Adipocyte (in vitro differentiated cells): ENCODE results near the gene RALA.
"Not testable (repeated sequence)": the region's sequence is repeated elsewhere in the genome, so short reads cannot be mapped to it uniquely, and the experiment has no call there.

Experiments
- DNase-seq: peaks from one replicate; pipeline ENCODE4 v3.0.0-alpha.2; 2015; ENCODE audit warnings: low read depth
- H3K27me3 ChIP-seq: replicated peaks from 2 replicates; pipeline ENCODE4 v1.7.0; 2013; ENCODE audit warnings: mild to moderate bottlenecking, low read length, moderate library complexity; ENCODE audit not compliant: control insufficient read depth, insufficient read depth
- H3K36me3 ChIP-seq: 2 replicates; pipeline ENCODE4 v1.7.0; 2013; ENCODE audit warnings: low read length, mild to moderate bottlenecking, moderate library complexity; ENCODE audit not compliant: control insufficient read depth, insufficient read depth, severe bottlenecking
- H3K4me1 ChIP-seq: 2 replicates; pipeline ENCODE4 v1.7.0; 2013; ENCODE audit warnings: mild to moderate bottlenecking, low read length, moderate library complexity; ENCODE audit not compliant: control insufficient read depth, insufficient read depth
- H3K4me3 ChIP-seq: 2 replicates; pipeline ENCODE4 v1.7.0; 2013; ENCODE audit warnings: mild to moderate bottlenecking, low read length, moderate library complexity
- H3K9ac ChIP-seq: 2 replicates; pipeline ENCODE4 v1.7.0; 2013; ENCODE audit warnings: mild to moderate bottlenecking, low read length, moderate library complexity
- H3K9me3 ChIP-seq: 2 replicates; pipeline ENCODE4 v1.7.0; 2013; ENCODE audit warnings: mild to moderate bottlenecking, low read length, moderate library complexity; ENCODE audit not compliant: control insufficient read depth

RALA gene

DNA sequence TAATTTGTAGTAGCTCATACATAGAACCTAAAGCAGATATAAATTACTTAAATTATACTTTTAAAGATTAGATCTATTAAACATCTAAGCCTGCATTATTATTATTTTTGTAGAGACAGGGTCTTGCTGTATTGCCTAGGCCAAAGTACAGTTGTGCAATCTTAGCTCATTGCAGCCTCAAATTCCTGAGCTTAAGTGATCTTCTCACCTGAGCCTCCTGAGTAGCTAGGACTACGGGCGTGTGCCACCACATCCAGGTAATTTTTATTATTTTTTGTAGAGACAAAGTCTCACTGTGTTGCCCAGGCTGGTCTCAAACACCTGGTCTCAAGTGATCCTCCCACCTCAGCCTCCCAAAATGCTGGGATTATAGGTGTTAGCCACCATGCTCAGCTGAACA, 46.7 kb downstream of the RALA start:
- no peaks in the 10 kb centered on the region for H3K9me3 ChIP-seq
- H3K4me3 ChIP-seq = no peak overlapping the region
- DNase-seq = no peak

DNA sequence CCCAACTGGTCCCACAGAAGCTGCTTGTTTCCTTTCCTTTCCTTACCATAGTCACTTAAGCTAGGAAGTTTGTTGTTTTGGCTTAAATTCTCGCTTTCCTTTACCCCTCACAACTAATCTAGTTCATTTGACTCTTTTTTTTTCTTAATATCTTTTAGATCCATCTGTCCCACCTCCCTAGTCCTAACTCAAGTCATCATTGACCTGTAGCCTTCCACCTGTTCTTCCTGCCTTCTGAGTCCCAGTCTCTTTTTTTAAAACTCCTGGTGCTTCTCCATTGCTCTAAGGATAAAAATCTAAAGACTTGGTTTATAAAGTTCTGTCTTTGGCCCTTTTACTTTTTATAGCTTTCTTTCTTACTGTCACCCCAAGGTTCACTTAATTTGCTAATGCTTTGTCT, 47.6 kb downstream of the RALA start:
- no peaks in the 10 kb centered on the region for H3K9me3 ChIP-seq
- DNase-seq = no peak
- H3K36me3 ChIP-seq = peaks cover 3% of the 10 kb centered on the region
- H3K9ac ChIP-seq = no peak overlapping the region
- peaks cover 28% of the 10 kb centered on the region for H3K4me1 ChIP-seq
- no peak overlapping the region for H3K4me3 ChIP-seq
- H3K27me3 ChIP-seq = no peaks in the 10 kb centered on the region

More for the DNA sequence above, 46.7 kb downstream of the RALA start:
- no peaks in the 10 kb centered on the region for H3K27me3 ChIP-seq
- peaks cover 4% of the 10 kb centered on the region for H3K36me3 ChIP-seq
- peaks cover 28% of the 10 kb centered on the region for H3K4me1 ChIP-seq
- H3K9ac ChIP-seq = no peak overlapping the region

DNA sequence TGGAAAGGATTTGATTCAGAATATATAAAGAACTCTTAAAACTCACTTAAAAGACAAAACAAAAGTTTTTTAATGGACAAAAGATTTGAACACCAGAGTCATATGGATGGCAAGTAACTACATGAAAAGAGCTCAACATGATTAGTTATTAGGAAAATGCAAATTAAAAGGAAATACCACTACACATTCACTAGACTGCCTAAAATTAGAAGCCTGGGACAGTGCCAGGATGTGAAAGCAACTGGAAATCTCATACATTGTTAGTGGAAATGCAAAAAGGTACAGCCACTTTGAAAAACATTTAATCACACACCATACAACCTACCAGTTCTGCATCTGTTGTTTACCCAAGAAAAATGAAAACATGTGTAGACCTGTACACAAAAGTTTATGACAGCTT, 48.8 kb downstream of the RALA start:
- Histone ChIP-seq H3K9me3 (no peaks in the 10 kb centered on the region), H3K4me1 (peaks cover 27% of the 10 kb centered on the region), H3K4me3 (no peak overlapping the region), H3K9ac (no peak overlapping the region), H3K27me3 (no peaks in the 10 kb centered on the region), H3K36me3 (peaks cover 3% of the 10 kb centered on the region)
- peak; percentile 12 for DNase-seq

DNA sequence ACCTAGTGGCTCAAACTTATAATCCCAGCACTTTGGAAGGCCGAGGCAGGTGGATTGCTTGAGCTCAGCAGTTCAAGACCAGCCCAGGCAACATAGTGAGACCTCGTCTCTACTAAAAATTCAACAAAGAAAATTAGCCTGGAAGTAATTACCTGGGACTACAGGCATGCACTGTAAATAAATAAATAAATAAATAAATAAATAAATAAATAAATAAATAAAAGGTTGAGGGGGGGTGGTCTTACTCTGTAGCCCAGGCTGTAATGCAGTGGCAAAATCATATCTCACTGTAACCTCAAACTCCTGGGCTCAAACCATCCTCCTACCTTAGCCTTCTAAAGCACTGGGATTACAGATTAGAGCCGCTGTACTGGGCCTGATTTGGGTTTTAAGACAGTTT, 50.5 kb downstream of the RALA start:
- peaks cover 3% of the 10 kb centered on the region for H3K36me3 ChIP-seq
- no peaks in the 10 kb centered on the region for H3K27me3 ChIP-seq
- peaks cover 14% of the 10 kb centered on the region for H3K4me1 ChIP-seq
- no peak overlapping the region for H3K9ac ChIP-seq
- H3K9me3 ChIP-seq = no peaks in the 10 kb centered on the region
- DNase-seq = no peak
- H3K4me3 ChIP-seq = no peak overlapping the region

DNA sequence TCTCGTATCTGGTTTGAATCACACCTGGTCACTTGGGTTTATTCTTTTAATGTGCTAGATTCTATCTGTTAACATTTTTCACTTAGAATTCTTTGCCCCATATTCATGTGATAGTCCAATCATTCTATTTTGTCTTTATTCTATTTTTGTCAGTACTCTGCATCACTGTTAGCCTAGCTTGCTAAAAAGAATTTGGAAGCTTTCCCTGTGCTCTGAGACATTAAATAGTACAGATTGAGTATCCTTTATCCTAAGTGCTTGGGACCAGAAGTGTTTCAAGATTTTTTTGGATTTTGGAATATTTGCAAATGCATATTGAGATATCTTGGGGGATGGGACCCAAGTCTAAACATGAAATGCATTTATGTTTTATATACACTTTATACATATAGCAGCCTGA, 51.0 kb downstream of the RALA start:
- Histone ChIP-seq H3K9me3 (no peaks in the 10 kb centered on the region), H3K27me3 (no peaks in the 10 kb centered on the region), H3K9ac (no peak overlapping the region), H3K36me3 (peaks cover 3% of the 10 kb centered on the region), H3K4me3 (no peak overlapping the region), H3K4me1 (peaks cover 14% of the 10 kb centered on the region)
- peak; percentile 35 for DNase-seq

DNA sequence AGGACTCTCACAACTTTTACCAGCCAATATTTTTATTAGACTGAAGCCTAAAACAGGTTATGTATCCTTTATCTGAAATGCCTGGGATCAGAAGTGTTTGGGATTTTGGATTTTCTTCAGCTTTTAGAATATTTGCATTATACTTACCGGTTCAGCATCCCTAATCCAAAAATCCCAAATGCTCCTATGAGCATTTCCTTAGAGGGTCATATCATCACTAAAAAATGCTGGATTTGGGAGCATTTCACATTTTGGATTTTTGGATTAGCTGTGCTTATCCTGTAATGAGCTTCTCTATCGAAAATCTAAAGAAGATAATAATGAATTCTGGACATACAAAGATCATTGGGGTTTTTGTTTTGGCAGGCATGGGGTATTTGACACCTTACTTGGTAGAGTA, 53.0 kb downstream of the RALA start:
- no peak for DNase-seq

DNA sequence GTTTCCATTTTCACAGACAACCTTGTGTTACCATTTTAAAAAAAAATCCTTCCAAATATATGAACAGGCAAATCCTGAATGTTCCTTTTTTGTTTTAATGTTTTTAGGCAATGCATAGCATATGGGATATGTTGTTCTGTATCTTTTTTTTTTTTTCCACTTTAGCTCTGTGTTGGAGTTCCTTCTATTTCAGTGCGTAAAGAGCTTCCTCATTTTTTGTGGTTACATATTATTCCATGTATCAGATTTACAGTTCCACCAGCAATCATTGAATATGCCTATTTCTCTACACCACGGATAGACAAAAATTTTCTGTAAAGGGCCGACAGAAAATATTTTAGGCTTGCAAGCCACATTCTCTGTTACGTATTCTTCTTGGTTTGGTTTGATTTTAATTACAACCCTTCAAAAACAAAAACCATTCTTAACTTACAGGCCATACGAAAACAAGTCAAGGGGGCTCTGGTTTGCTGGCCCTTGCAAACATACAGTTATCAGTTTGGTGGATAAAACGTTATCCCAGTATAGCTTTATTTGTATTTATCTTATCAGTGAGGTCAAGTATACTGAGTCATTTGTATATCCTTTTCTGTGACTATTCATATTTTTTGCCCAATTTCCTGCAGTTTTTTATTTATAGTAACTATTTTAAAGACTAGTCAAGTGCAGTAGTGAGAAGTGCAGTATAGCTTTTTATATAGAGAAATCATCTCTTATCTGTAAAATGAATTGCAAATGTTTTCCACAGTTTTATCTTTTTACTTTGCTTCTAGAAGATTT, 55.7 kb downstream of the RALA start:
- no peak overlapping the region for H3K4me3 ChIP-seq
- H3K4me1 ChIP-seq = peaks cover 42% of the 10 kb centered on the region
- H3K9me3 ChIP-seq = no peaks in the 10 kb centered on the region
- DNase-seq = no peak
- no peak overlapping the region for H3K9ac ChIP-seq
- no peaks in the 10 kb centered on the region for H3K36me3 ChIP-seq
- H3K27me3 ChIP-seq = no peaks in the 10 kb centered on the region

More for the DNA sequence above, 53.0 kb downstream of the RALA start:
- Histone ChIP-seq H3K9me3 (no peaks in the 10 kb centered on the region), H3K27me3 (no peaks in the 10 kb centered on the region), H3K4me3 (no peak overlapping the region), H3K36me3 (peaks cover 3% of the 10 kb centered on the region), H3K4me1 (peaks cover 18% of the 10 kb centered on the region), H3K9ac (no peak overlapping the region)

DNA sequence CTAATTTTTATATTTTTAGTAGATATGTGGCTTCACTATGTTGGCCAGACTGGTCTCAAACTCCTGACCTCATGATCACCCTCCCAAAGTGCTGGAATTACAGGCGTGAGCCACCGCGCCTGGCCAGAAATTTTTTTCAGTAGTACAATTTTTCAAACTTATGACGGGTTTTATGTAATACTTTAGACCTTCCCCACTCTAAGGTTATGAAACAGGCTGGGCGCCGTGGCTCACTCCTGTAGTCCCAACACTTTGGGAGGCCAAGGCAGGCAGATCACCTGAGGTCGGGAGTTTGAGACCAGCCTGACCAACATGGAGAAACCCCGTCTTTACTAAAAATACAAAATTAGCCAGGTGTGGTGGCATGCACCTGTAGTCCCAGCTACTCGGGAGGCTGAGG, 56.5 kb downstream of the RALA start:
- H3K9me3 ChIP-seq, H3K27me3 ChIP-seq, H3K36me3 ChIP-seq, DNase-seq, H3K9ac ChIP-seq, H3K4me3 ChIP-seq: not testable (repeated sequence)
- peaks cover 44% of the 10 kb centered on the region for H3K4me1 ChIP-seq

DNA sequence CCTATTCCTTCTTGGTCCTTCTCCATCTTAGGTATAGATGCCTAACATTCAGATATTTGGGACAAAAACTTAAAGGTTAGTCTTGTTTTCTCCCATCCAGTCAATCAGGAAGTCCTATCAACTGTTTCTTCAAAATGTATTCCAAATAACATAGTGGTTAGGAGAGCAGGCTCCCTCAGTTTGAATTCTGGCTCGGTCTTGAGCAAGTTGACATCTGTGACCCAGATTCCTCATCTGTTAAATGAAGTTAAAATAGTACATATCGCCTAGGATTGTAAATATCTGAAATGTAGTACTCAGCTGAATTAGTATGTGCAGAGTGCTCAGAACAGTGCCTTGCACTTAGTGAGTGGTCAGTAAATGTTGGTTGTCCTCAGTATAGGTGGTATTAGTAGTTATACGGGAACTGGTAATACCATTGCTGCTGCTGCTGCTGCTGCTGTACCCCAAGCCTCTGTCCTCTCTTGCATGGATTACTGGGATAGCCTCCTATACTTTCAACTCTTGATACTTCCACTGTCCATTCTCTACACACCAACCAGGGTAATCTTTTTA, 58.6 kb downstream of the RALA start:
- Histone ChIP-seq H3K27me3 (no peaks in the 10 kb centered on the region), H3K4me1 (peaks cover 52% of the 10 kb centered on the region), H3K9ac (no peak overlapping the region), H3K36me3 (no peaks in the 10 kb centered on the region), H3K9me3 (no peaks in the 10 kb centered on the region), H3K4me3 (no peak overlapping the region)
- no peak for DNase-seq

DNA sequence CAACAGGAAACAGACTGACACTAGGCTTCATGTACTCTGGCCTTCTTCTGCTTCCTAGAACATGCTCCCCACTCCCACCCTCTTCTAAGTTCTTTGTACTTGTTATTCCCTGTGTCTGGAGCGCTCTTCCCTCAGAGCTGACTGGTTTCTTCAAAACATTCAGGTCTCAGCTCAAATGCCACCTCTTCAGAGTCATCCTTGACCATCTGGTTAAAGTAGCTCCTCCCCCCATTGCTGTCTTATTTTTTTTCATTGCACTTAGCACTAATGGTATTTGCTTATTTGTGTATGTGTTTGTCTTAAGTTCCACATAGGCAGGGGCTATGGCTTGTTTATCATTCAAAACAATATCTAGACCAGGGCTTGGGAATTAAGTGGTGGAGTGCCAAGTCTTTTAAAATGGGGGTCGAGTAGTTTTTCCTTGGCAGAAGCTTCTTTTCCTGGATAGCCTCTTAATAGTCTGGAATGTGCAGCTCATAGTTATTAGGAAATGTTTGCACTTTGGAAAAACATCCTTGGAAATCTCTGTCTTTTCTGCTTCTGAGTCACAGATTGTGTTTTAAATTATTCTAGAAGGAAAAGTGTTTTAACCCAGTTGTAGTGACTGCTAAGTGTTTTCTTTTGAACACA, 60.0 kb downstream of the RALA start:
- Histone ChIP-seq H3K36me3 (no peaks in the 10 kb centered on the region), H3K9me3 (no peaks in the 10 kb centered on the region), H3K4me1 (peaks cover 52% of the 10 kb centered on the region), H3K4me3 (peak overlapping the region; percentile 56), H3K9ac (no peak overlapping the region), H3K27me3 (no peaks in the 10 kb centered on the region)
- peak; percentile 50 for DNase-seq

DNA sequence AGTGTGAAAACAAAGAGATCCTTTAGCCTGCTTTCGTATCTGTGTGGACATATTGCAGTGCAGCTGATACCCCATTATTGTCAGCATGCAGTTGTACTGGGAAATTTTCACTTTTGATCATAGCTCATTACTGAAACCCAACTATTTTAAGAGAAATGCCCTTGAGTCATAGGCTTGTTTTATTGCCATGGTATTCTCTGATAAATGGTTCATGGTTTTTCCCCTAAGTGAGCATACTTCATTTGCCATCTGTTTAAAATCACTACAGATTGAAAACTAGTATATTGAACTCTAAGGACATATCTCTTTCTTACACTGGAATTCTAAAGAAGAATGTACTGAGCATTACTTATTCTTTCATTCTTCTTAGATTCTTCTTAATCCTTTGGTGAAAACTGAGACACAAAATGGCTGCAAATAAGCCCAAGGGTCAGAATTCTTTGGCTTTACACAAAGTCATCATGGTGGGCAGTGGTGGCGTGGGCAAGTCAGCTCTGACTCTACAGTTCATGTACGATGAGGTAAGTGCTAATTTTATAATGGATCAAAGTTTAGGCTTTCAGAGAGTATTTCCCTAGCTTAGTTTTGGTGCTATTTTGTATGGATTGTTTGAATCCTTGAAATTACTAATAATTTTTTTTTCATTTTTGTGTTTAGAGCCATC, 63.0 kb downstream of the RALA start:
- Histone ChIP-seq H3K9ac (no peak overlapping the region), H3K4me1 (peaks cover 58% of the 10 kb centered on the region), H3K27me3 (no peaks in the 10 kb centered on the region), H3K36me3 (peaks cover 7% of the 10 kb centered on the region), H3K4me3 (no peak overlapping the region), H3K9me3 (no peaks in the 10 kb centered on the region)
- DNase-seq = peak; percentile 66
